ENCODE measurements around the gene STRIT1. TPM values are rescaled to one million over a fixed set of nuclear protein-coding genes. Genes with fewer than 3 reads are reported as not detected.

Gene STRIT1
- total and polyA plus RNA-seq, 2 of the 4 experiments (the other 2 are of a cell fraction) = not detected

DNA sequence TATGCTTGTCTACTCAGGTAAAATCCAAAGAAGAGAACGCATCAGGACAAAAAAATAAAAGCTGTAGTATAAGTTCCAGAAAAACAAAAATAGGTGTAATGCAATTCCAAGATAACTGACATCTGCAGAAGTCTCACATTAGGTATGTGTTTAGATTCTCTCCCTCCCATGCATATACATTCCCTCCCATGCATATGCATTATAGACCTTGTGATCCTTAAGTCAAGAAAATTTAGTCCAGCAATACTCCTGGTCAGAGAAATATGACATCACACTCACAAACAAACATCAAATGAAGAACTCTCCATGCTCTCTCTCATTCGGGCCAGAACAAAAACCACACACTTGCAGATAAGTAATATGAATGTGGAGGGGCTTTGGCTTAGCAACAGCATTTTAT, 25.3 kb upstream of the STRIT1 start:
- Histone ChIP-seq H4K20me1 (ENCODE audit: insufficient read depth, low read length) (no peaks in the 10 kb centered on the region), H3K79me1 (ENCODE audit: low read depth in 1 of 2, low read length in 2 of 2) (no peaks in the 10 kb centered on the region), H2AFZ (replicated peaks; ENCODE audit: low read length, poor library complexity) (no peak overlapping the region), H3K4me1 (ENCODE audit: control insufficient read depth, insufficient read depth, low read length) (peaks cover 1% of the 10 kb centered on the region; the same call in 1 of the 2 replicates), H3K9me3 (ENCODE audit: control insufficient read depth, insufficient read depth, low read length) (no peaks in the 10 kb centered on the region), H3K9ac (ENCODE audit: low read depth, low read length) (no peak overlapping the region), H3K36me3 (ENCODE audit: control insufficient read depth, insufficient read depth, low read length) (no peaks in the 10 kb centered on the region), H3K14ac (replicated peaks; ENCODE audit: low read depth, low read length) (no peak overlapping the region), H3K27ac (ENCODE audit: insufficient read depth, low read length) (no peak overlapping the region), H3K4ac (ENCODE audit: low read depth, low read length) (no peak overlapping the region), H3K9me1 (ENCODE audit: insufficient read depth, low read length) (no peaks in the 10 kb centered on the region), H3K4me2 (ENCODE audit: low read depth, low read length) (no peak overlapping the region), H2BK15ac (ENCODE audit: low read depth, low read length) (no peak overlapping the region), H3K56ac (ENCODE audit: extremely low read depth, insufficient read depth, low read length) (no peak overlapping the region), H2BK5ac (ENCODE audit: low read depth, low read length, poor library complexity, severe bottlenecking) (no peak overlapping the region), H4K8ac (ENCODE audit: low read depth in 2 of 2, low read length in 2 of 2) (no peak overlapping the region), H3K23ac (ENCODE audit: low read depth, low read length) (no peak overlapping the region), H2AK5ac (ENCODE audit: low read depth, low read length) (no peak overlapping the region), H4K91ac (ENCODE audit: insufficient read depth, low read depth, low read length) (no peak overlapping the region), H3K27me3 (ENCODE audit: control insufficient read depth, insufficient read depth, low read length) (no peaks in the 10 kb centered on the region), H2BK120ac (ENCODE audit: low read depth, low read length) (no peak overlapping the region), H2AK9ac (replicated peaks; ENCODE audit: low read depth, low read length, poor library complexity) (no peak overlapping the region), H3K18ac (ENCODE audit: low read depth, low read length) (no peak overlapping the region), H4K5ac (ENCODE audit: low read depth, low read length) (no peak overlapping the region), H3K4me3 (ENCODE audit: insufficient read depth, low read depth, low read length) (no peak overlapping the region), H2BK20ac (ENCODE audit: low read depth, low read length) (no peak overlapping the region)
- ATAC-seq (ENCODE audit: low read depth) (no peak), DNase-seq (no peak)
- TF ChIP-seq SMC3 (IDR thresholded peaks at IDR 0.05; ENCODE audit: low read depth, low read length) (no peak), MXI1 (IDR thresholded peaks at IDR 0.05; ENCODE audit: borderline replicate concordance, low read depth, low read length) (no peak), MAZ (IDR thresholded peaks at IDR 0.05; ENCODE audit: borderline replicate concordance, low read depth, low read length) (no peak), CHD1 (IDR thresholded peaks at IDR 0.05; ENCODE audit: low read depth, low read length) (no peak), NFE2L2 (IDR thresholded peaks at IDR 0.05; ENCODE audit: low read depth, low read length) (no peak), RCOR1 (IDR thresholded peaks at IDR 0.05; ENCODE audit: insufficient replicate concordance, low read length) (no peak), RFX5 (IDR thresholded peaks at IDR 0.05; ENCODE audit: low read depth, low read length) (no peak), RAD21 (IDR thresholded peaks at IDR 0.05; ENCODE audit: low read length) (no peak), BHLHE40 (IDR thresholded peaks at IDR 0.05; ENCODE audit: low read depth, low read length) (no peak), MAFK (IDR thresholded peaks at IDR 0.05; ENCODE audit: low read depth, low read length) (no peak), USF2 (IDR thresholded peaks at IDR 0.05; ENCODE audit: low read depth, low read length) (no peak), CEBPB (IDR thresholded peaks at IDR 0.05; ENCODE audit: low read depth, low read length) (no peak)
- TF ChIP-seq, protein P1, sequence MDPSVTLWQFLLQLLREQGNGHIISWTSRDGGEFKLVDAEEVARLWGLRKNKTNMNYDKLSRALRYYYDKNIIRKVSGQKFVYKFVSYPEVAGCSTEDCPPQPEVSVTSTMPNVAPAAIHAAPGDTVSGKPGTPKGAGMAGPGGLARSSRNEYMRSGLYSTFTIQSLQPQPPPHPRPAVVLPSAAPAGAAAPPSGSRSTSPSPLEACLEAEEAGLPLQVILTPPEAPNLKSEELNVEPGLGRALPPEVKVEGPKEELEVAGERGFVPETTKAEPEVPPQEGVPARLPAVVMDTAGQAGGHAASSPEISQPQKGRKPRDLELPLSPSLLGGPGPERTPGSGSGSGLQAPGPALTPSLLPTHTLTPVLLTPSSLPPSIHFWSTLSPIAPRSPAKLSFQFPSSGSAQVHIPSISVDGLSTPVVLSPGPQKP (IDR thresholded peaks at IDR 0.05; ENCODE audit: borderline replicate concordance, low read depth, low read length) = no peak
- TF ChIP-seq, protein P2, sequence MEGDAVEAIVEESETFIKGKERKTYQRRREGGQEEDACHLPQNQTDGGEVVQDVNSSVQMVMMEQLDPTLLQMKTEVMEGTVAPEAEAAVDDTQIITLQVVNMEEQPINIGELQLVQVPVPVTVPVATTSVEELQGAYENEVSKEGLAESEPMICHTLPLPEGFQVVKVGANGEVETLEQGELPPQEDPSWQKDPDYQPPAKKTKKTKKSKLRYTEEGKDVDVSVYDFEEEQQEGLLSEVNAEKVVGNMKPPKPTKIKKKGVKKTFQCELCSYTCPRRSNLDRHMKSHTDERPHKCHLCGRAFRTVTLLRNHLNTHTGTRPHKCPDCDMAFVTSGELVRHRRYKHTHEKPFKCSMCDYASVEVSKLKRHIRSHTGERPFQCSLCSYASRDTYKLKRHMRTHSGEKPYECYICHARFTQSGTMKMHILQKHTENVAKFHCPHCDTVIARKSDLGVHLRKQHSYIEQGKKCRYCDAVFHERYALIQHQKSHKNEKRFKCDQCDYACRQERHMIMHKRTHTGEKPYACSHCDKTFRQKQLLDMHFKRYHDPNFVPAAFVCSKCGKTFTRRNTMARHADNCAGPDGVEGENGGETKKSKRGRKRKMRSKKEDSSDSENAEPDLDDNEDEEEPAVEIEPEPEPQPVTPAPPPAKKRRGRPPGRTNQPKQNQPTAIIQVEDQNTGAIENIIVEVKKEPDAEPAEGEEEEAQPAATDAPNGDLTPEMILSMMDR (conservative IDR thresholded peaks at IDR 0.05; ENCODE audit: low read depth, low read length) = no peak
- intact Hi-C loops (cut with micrococcal nuclease) (no loop called here), dilution Hi-C loops (cut with HindIII; ENCODE audit: low sequenced_read_pairs, unreplicated experiment) (no loop called here), in situ Hi-C loops (cut with MboI; ENCODE audit: low sequenced_read_pairs) (loop anchor here (10.0 kb wide), 1 partner anchor 364 kb away; no protein-coding TSS in a partner anchor)
- CTCF ChIA-PET = interaction anchor here (0.8 kb wide), 1 partner anchor 122 kb away, joined by 3 read pairs; no protein-coding TSS in a partner anchor
- POLR2A ChIA-PET (ENCODE audit: unreplicated experiment) = no interaction called here
- no CpG with 5 or more reads among the region's 2 CpGs for WGBS, 2 experiments (ENCODE audit: extremely low coverage in 2 of 2, insufficient read length in 1 of 2)
- BruUV-seq (replicated peaks) = no TSS peak
